ENCODE measurements around the gene SSX2IP.
"Not testable (repeated sequence)": the region's sequence is repeated elsewhere in the genome, so short reads cannot be mapped to it uniquely, and the experiment has no call there.

The SSX2IP gene

GRCh38 chr1:84690397-84691121, at the start of gene SSX2IP:
TSS of gene SSX2IP (minus strand) at chr1:84690461. CDS start at chr1:84671219, 19,242 bp downstream.
- peak; percentile 99 for DNase-seq (ENCODE audit: extremely low read depth in 1 of 2, low read depth in 1 of 2)

- DNase-seq (ENCODE audit: extremely low read depth in 1 of 2, low read depth in 1 of 2) = no peak
Observed at GRCh38 chr1:84738237-84738636, 48.0 kb upstream of the SSX2IP start.

GRCh38 chr1:84737590-84737989, 47.3 kb upstream of the SSX2IP start:
- DNase-seq (ENCODE audit: extremely low read depth in 1 of 2, low read depth in 1 of 2) = no peak

GRCh38 chr1:84736944-84737343, 46.7 kb upstream of the SSX2IP start:
- no peak for DNase-seq (ENCODE audit: extremely low read depth in 1 of 2, low read depth in 1 of 2)

- no peak for DNase-seq (ENCODE audit: extremely low read depth in 1 of 2, low read depth in 1 of 2)
Observed at GRCh38 chr1:84736445-84736844, 46.2 kb upstream of the SSX2IP start.

GRCh38 chr1:84735483-84735882, 45.2 kb upstream of the SSX2IP start:
- DNase-seq (ENCODE audit: extremely low read depth in 1 of 2, low read depth in 1 of 2) = no peak

- no peak for DNase-seq (ENCODE audit: extremely low read depth in 1 of 2, low read depth in 1 of 2)
Observed at GRCh38 chr1:84732520-84732919, 42.3 kb upstream of the SSX2IP start.

- DNase-seq (ENCODE audit: extremely low read depth in 1 of 2, low read depth in 1 of 2) = no peak
Observed at GRCh38 chr1:84731519-84731918, 41.3 kb upstream of the SSX2IP start.

GRCh38 chr1:84727711-84728110, 37.5 kb upstream of the SSX2IP start:
- DNase-seq (ENCODE audit: extremely low read depth in 1 of 2, low read depth in 1 of 2) = not testable (repeated sequence)

GRCh38 chr1:84726593-84727499, 36.6 kb upstream of the SSX2IP start:
- DNase-seq (ENCODE audit: extremely low read depth in 1 of 2, low read depth in 1 of 2) = no peak

GRCh38 chr1:84724128-84724860, 34.0 kb upstream of the SSX2IP start:
- DNase-seq (ENCODE audit: extremely low read depth in 1 of 2, low read depth in 1 of 2) = peak; percentile 15 to 24

GRCh38 chr1:84722794-84723193, 32.5 kb upstream of the SSX2IP start:
- DNase-seq (ENCODE audit: extremely low read depth in 1 of 2, low read depth in 1 of 2) = no peak

GRCh38 chr1:84721872-84722271, 31.6 kb upstream of the SSX2IP start:
- not testable (repeated sequence) for DNase-seq (ENCODE audit: extremely low read depth in 1 of 2, low read depth in 1 of 2)

- peak in 1 of 2 donors; percentile 9 for DNase-seq (ENCODE audit: extremely low read depth in 1 of 2, low read depth in 1 of 2)
Observed at GRCh38 chr1:84721152-84721551, 30.9 kb upstream of the SSX2IP start.

- no peak for DNase-seq (ENCODE audit: extremely low read depth in 1 of 2, low read depth in 1 of 2)
Observed at GRCh38 chr1:84720221-84720780, 30.0 kb upstream of the SSX2IP start.

GRCh38 chr1:84719543-84720217, 29.4 kb upstream of the SSX2IP start:
- DNase-seq (ENCODE audit: extremely low read depth in 1 of 2, low read depth in 1 of 2) = no peak

- DNase-seq (ENCODE audit: extremely low read depth in 1 of 2, low read depth in 1 of 2) = no peak
Observed at GRCh38 chr1:84715342-84716019, 25.2 kb upstream of the SSX2IP start.

GRCh38 chr1:84712276-84712874, 22.1 kb upstream of the SSX2IP start:
- DNase-seq (ENCODE audit: extremely low read depth in 1 of 2, low read depth in 1 of 2) = no peak

GRCh38 chr1:84711869-84712268, 21.6 kb upstream of the SSX2IP start:
- DNase-seq (ENCODE audit: extremely low read depth in 1 of 2, low read depth in 1 of 2) = no peak
